Brain microvascular endothelial cell (primary cell): ENCODE results near the gene RPL37.
A peak's percentile ranks its signal among the peaks of the same experiment; 100 is the strongest.

Source experiments
- DNase-seq: peaks from one replicate; pipeline ENCODE4 v3.0.0-alpha.2; 2020
- H3K27ac ChIP-seq: fragments of 250-450 bp; sonication (Bioruptor Pico); 2 replicates; pipeline ENCODE4 v1.5.1; 2020; ENCODE audit warnings: mild to moderate bottlenecking, moderate library complexity
- H3K27me3 ChIP-seq: fragments of 250-450 bp; sonication (Bioruptor Pico); replicated peaks from 2 replicates; pipeline ENCODE4 v1.5.1; 2020; ENCODE audit warnings: mild to moderate bottlenecking
- H3K36me3 ChIP-seq: fragments of 250-450 bp; sonication (Bioruptor Pico); replicated peaks from 2 replicates; pipeline ENCODE4 v1.5.1; 2020; ENCODE audit warnings: mild to moderate bottlenecking
- H3K4me3 ChIP-seq: 2 replicates; pipeline ENCODE4 v1.5.1; 2011; ENCODE audit warnings: low read depth, mild to moderate bottlenecking, control low read depth, low read length, moderate library complexity
- in situ Hi-C: cut with HindIII; loops from 2 replicates; pipeline ENCODE4 v1.10.0; 2017; ENCODE audit warnings: low sequenced_read_pairs, low pct_ligation_motif_present
- TF ChIP-seq, protein P1 (sequence below): IDR thresholded peaks from 2 replicates; pipeline ENCODE4 v1.5.1; 2011; ENCODE audit warnings: low read depth, mild to moderate bottlenecking, moderate library complexity, low read length, control low read depth, inconsistent platforms; ENCODE audit errors: missing control alignments

Gene RPL37

DNA sequence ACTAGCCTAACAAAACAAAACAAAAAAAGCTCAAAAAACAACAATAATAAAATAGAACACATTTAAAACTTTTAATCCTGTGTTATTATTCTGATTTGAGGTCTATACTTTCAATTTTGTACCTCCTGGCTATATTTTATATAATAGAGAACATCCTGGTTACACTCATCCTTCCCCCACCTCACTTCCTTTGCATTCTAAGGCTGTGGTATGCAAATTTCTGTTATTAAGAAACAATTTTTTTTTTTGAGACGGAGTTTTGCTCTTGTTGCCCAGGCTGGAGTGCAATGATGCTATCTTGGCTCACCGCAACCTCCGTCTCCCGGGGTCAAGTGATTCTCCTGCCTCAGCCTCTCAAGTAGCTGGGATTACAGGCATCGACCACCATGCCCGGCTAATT lies 3.1 kb upstream of the RPL37 start:
- in situ Hi-C loops = no loop called here
- no peaks in the 10 kb centered on the region for H3K27me3 ChIP-seq
- H3K4me3 ChIP-seq = no peak overlapping the region
- H3K27ac ChIP-seq = no peak overlapping the region
- TF ChIP-seq, protein P1, sequence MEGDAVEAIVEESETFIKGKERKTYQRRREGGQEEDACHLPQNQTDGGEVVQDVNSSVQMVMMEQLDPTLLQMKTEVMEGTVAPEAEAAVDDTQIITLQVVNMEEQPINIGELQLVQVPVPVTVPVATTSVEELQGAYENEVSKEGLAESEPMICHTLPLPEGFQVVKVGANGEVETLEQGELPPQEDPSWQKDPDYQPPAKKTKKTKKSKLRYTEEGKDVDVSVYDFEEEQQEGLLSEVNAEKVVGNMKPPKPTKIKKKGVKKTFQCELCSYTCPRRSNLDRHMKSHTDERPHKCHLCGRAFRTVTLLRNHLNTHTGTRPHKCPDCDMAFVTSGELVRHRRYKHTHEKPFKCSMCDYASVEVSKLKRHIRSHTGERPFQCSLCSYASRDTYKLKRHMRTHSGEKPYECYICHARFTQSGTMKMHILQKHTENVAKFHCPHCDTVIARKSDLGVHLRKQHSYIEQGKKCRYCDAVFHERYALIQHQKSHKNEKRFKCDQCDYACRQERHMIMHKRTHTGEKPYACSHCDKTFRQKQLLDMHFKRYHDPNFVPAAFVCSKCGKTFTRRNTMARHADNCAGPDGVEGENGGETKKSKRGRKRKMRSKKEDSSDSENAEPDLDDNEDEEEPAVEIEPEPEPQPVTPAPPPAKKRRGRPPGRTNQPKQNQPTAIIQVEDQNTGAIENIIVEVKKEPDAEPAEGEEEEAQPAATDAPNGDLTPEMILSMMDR = no peak
- peaks cover 17% of the 10 kb centered on the region for H3K36me3 ChIP-seq
- no peak for DNase-seq

DNA sequence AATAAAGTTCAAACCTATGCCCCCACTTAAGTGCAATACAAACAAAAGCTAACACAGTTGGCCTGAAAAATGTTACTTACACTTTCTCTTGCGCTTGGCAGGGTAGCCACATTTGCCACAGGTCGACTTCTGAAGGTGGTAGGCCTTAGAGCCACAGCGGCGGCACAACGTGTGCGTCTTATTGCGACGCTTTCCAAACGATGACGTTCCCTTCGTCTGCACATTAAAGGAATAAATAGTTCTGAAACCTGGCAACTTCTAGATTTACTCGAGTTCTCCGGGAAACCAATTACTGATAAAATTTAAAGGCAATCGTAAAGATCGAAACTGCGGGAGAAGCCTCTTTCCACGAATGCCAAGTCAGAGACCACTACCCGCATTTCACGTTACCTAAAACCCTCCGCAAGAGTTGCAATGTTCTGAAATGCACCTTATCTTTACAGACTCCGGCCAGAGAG lies 602 bp downstream of the RPL37 start:
- TF ChIP-seq, protein P1 = no peak
- Histone ChIP-seq H3K36me3 (peaks cover 53% of the 10 kb centered on the region), H3K27me3 (no peaks in the 10 kb centered on the region), H3K27ac (peak overlapping the region; percentile 97), H3K4me3 (peak overlapping the region; percentile 94)
- no peak for DNase-seq
- in situ Hi-C loops = no loop called here

DNA sequence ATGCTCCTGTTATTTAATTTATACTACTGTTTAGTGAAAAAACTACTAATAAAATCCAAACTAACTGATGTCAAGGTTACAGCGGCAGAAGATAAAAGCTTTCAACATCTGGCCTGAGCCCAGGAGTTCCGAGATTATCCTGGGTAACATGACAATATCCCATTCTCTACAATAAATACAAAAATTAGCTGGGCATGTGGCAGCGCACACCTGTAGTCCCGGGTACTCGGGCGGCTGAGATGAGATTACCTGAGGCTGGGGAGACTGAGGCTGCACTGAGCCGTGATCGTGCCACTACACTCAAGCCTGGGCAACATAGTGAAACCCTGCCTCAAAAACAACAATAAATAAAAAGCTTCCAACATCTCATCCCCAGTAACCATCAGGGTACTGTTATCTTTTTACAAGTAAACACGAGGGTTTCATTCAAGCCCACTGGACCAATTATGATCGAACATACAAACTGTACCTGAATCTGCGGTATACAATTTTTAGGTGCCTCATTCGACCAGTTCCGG lies 1.3 kb downstream of the RPL37 start:
- H3K27ac ChIP-seq = peak overlapping the region; percentile 97
- H3K36me3 ChIP-seq = peaks cover 59% of the 10 kb centered on the region
- H3K4me3 ChIP-seq = peak overlapping the region; percentile 94
- no peaks in the 10 kb centered on the region for H3K27me3 ChIP-seq
- TF ChIP-seq, protein P1 = no peak
- in situ Hi-C loops = no loop called here
- DNase-seq = no peak

DNA sequence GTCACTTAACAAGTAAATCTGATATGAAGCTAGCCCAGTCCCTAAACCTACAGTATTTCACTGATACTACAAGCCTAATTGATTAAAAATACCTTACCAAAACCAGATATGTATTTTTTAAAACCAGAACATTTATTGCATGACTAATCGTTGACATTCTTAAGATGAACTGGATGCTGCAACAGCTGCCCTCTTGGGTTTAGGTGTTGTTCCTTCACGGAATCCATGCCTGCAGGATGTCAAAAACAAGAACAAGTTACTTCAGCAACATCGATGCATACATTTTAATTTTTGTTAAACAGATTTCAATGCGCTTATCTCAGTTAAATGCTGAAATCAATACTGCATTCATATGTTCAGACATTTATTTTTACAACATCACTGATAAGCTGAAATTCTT lies 2.7 kb downstream of the RPL37 start:
- TF ChIP-seq, protein P1 = no peak
- peak overlapping the region; percentile 20 for H3K27ac ChIP-seq
- in situ Hi-C loops = no loop called here
- peaks cover 74% of the 10 kb centered on the region for H3K36me3 ChIP-seq
- DNase-seq = no peak
- no peaks in the 10 kb centered on the region for H3K27me3 ChIP-seq
- H3K4me3 ChIP-seq = peak overlapping the region; percentile 94

DNA sequence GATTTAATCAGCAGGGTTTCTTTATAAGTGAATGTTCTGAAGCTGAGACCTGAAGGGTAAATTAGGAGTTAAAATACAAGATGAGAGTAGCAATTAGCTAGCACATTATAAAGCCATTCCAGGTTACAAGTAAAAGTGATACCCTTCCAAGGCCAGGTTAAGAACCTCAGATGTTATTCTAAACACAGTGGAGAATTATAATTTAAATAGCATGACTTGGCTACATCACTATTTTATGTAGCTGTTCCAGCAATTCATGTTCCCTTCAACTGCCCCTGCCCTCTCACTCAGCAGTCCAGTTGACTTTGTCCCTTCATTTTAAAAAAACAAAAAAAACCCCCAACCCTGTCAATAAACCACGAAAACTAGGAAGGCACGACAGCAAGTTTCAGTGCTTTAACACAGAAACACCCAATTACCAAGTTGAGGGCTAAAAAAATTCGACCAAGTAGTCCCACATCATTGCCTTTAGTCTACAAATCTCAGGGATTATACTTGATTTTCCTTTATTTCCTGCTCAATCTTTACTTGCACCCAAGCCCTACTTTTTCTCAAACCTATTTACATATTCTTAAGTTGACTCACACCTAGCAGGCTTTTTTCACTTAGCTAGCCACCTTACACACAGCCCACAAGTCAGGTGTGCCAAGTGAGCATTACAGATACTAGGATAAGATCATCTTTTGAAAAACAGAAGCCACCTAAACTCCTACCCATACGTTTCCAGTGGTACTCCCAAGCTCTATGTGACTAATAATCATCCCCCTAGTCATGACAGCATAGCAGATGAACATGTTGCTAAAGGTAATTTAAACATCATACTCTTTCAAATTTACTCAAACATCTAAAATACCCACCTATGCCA lies 3.4 kb downstream of the RPL37 start:
- in situ Hi-C loops = no loop called here
- Histone ChIP-seq H3K36me3 (peaks cover 81% of the 10 kb centered on the region), H3K4me3 (no peak overlapping the region), H3K27me3 (no peaks in the 10 kb centered on the region), H3K27ac (peak overlapping the region; percentile 20)
- TF ChIP-seq, protein P1 = no peak
- no peak for DNase-seq
